SK-N-SH treated with all-trans-retinoic acid at 6 μM for 48 hours (cell line): ENCODE data around the gene PDE9A.

ENCODE experiments used
- ATAC-seq: fragments of 200-7000 bp; cut with Tn5 transposase; 3 replicates; pipeline ENCODE4 v1.9.1; 2020; ENCODE audit warnings: mild to moderate bottlenecking, moderate library complexity
- ARNTL ChIP-seq: fragments of 450-650 bp; formaldehyde crosslinking; IDR thresholded peaks from 2 replicates; pipeline ENCODE4 v1.5.0; 2020; ENCODE audit warnings: low read depth, mild to moderate bottlenecking, moderate library complexity, borderline replicate concordance
- BACH2 ChIP-seq: fragments of 250-450 bp; sonication (Bioruptor Pico); IDR thresholded peaks from 2 replicates; pipeline ENCODE4 v1.9.0; 2021; ENCODE audit warnings: mild to moderate bottlenecking, borderline replicate concordance
- CSDC2 ChIP-seq: fragments of 250-450 bp; sonication (Bioruptor Pico); IDR thresholded peaks from 2 replicates; pipeline ENCODE4 v1.5.0; 2020; ENCODE audit warnings: mild to moderate bottlenecking, moderate library complexity
- ESRRG ChIP-seq: fragments of 250-450 bp; sonication (Bioruptor Pico); IDR thresholded peaks from 2 replicates; pipeline ENCODE4 v1.6.1; 2021; ENCODE audit warnings: mild to moderate bottlenecking
- GLIS3 ChIP-seq: fragments of 250-450 bp; sonication (Bioruptor Pico); IDR thresholded peaks from 2 replicates; pipeline ENCODE4 v1.5.0; 2020; ENCODE audit warnings: mild to moderate bottlenecking, moderate library complexity
- ISL1 ChIP-seq: fragments of 250-450 bp; sonication (Bioruptor Pico); IDR thresholded peaks from 2 replicates; pipeline ENCODE4 v2.1.2; 2022; ENCODE audit warnings: mild to moderate bottlenecking, moderate library complexity
- OSR1 ChIP-seq: fragments of 250-450 bp; sonication (Bioruptor Pico); IDR thresholded peaks from 2 replicates; pipeline ENCODE4 v1.8.0; 2022; ENCODE audit warnings: moderate library complexity, mild to moderate bottlenecking, inconsistent platforms
- PPARA ChIP-seq: fragments of 250-450 bp; sonication (Bioruptor Pico); IDR thresholded peaks from 2 replicates; pipeline ENCODE4 v1.5.0; 2020; ENCODE audit warnings: mild to moderate bottlenecking, borderline replicate concordance
- RARB ChIP-seq: fragments of 250-450 bp; sonication (Bioruptor Pico); IDR thresholded peaks from 2 replicates; pipeline ENCODE4 v1.8.0; 2021; ENCODE audit warnings: mild to moderate bottlenecking, moderate library complexity
- SNAI2 ChIP-seq: fragments of 250-450 bp; sonication (Bioruptor Pico); IDR thresholded peaks from 2 replicates; pipeline ENCODE4 v1.5.0; 2020; ENCODE audit warnings: mild to moderate bottlenecking, moderate library complexity
- TOX ChIP-seq: fragments of 250-450 bp; sonication (Bioruptor Pico); IDR thresholded peaks from 2 replicates; pipeline ENCODE4 v1.8.0; 2021; ENCODE audit warnings: mild to moderate bottlenecking, moderate library complexity, borderline replicate concordance
- ZC3H10 ChIP-seq: fragments of 250-450 bp; sonication (Bioruptor Pico); IDR thresholded peaks from 2 replicates; pipeline ENCODE4 v1.5.1; 2021; ENCODE audit warnings: mild to moderate bottlenecking, moderate library complexity
- ZFP3 ChIP-seq: fragments of 250-450 bp; sonication (Bioruptor Pico); IDR thresholded peaks from 2 replicates; pipeline ENCODE4 v1.5.0; 2020; ENCODE audit warnings: mild to moderate bottlenecking, moderate library complexity
- ZFP30 ChIP-seq: fragments of 450-650 bp; formaldehyde crosslinking; IDR thresholded peaks from 2 replicates; pipeline ENCODE4 v1.5.0; 2022; ENCODE audit warnings: mild to moderate bottlenecking, moderate library complexity
- ZNF70 ChIP-seq: fragments of 450-650 bp; formaldehyde crosslinking; IDR thresholded peaks from 2 replicates; pipeline ENCODE4 v1.5.0; 2020; ENCODE audit warnings: mild to moderate bottlenecking, moderate library complexity
- ZNF8 ChIP-seq: fragments of 450-650 bp; formaldehyde crosslinking; IDR thresholded peaks from 2 replicates; pipeline ENCODE4 v1.5.0; 2020; ENCODE audit warnings: mild to moderate bottlenecking, moderate library complexity
- TF ChIP-seq, protein P1 (sequence below): fragments of 250-450 bp; sonication (Bioruptor Pico); IDR thresholded peaks from 2 replicates; pipeline ENCODE4 v1.8.0; 2021; ENCODE audit warnings: low read depth, mild to moderate bottlenecking, moderate library complexity, borderline replicate concordance
- TF ChIP-seq, protein P2 (sequence below): fragments of 250-450 bp; sonication (Bioruptor Pico); IDR thresholded peaks from 2 replicates; pipeline ENCODE4 v1.8.0; 2020; ENCODE audit warnings: mild to moderate bottlenecking, moderate library complexity, borderline replicate concordance
- TF ChIP-seq, protein P3 (sequence below): fragments of 250-450 bp; sonication (Bioruptor Pico); IDR thresholded peaks from 2 replicates; pipeline ENCODE4 v1.5.0; 2020; ENCODE audit warnings: mild to moderate bottlenecking, moderate library complexity

PDE9A gene

DNA sequence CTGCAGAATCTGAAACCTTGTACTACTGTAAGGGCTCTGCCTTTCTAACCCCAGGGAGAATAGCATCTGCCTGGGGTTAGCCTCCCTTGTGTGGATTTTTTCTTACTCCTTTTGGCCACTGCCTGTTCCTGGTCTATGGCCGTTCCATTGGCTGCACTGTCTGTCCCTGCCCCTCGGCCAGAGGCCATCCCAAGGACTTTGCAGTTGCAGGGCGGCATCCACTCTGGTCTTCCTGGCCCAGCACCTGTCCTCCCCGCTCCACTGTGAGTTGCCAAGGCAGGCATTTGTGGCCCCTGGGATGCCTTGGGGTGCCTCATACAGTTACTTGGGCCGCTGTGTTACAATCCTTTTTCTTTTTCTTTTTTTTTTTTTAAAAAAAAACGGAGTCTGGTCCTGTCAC, 45.8 kb downstream of the PDE9A start (continued):
- TF ChIP-seq, protein P1, sequence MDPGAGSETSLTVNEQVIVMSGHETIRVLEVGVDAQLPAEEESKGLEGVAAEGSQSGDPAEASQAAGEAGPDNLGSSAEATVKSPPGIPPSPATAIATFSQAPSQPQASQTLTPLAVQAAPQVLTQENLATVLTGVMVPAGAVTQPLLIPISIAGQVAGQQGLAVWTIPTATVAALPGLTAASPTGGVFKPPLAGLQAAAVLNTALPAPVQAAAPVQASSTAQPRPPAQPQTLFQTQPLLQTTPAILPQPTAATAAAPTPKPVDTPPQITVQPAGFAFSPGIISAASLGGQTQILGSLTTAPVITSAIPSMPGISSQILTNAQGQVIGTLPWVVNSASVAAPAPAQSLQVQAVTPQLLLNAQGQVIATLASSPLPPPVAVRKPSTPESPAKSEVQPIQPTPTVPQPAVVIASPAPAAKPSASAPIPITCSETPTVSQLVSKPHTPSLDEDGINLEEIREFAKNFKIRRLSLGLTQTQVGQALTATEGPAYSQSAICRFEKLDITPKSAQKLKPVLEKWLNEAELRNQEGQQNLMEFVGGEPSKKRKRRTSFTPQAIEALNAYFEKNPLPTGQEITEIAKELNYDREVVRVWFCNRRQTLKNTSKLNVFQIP (CRISPR knock-in tag) = no peak
- TF ChIP-seq BACH2 (CRISPR knock-in tag) (no peak), ARNTL (no peak)

DNA sequence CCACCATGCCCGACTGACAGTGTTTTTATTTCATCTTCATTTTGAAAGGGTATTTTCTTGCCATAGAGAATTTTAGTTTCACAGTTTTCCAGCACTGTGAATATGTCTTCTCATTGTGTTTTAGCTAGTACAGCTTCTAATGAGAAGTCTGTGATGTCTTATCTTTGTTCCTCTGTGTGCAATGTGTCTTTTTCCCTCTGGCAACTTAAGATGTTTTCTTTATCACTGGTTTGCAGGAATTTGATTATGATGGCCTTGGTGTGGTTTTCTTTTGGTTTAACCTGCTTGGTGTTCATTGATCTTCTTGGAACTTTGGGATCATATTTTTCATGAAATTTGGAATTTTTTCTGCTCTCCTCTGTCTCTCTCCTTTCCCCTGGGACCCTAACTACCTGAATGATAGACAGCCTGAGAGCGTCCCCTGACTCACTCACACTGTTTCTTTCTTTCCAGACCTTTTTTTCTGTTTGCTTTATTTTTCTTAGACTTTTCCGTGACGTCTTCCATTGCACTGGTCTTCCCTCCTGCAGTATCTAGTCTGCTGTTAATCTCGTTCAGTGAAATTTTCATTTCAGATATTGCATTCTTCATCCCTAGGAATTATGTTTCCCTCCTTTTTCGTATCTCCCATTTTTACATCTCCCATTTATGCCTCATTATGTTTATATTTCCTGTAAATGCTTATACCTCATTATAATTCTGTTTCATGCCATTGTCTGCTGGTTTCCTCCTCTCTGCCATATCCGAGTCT, 48.5 kb downstream of the PDE9A start:
- ATAC-seq = no peak
- TF ChIP-seq BACH2 (CRISPR knock-in tag) (no peak), TOX (CRISPR knock-in tag) (no peak), ZFP30 (CRISPR knock-in tag) (peak; percentile 43; the same call in 1 of the 2 replicates), OSR1 (no peak), ARNTL (no peak)
- TF ChIP-seq, protein P1 (CRISPR knock-in tag) = no peak

DNA sequence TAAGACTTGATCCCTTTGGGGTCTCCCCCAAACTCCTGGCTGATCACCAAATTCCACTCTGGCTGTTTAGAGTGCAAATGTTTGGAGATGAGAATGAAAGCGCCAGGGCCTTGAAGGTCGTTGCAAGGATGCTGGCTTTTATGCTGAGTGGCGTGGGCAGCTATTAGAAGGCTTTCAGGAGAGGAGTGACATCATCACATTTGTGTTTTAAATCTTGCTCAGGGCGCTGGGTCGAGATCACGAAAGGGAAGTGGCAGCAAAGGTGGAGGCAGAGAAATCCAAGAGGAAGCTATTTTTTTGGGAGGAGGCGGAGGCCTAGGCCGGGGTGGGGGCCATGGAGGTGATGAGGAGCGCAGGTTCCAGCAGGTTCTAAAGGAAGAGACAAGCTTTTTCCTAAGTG, 49.3 kb downstream of the PDE9A start:
- ATAC-seq = no peak
- TF ChIP-seq PPARA (CRISPR knock-in tag) = no peak
- TF ChIP-seq ZFP30 (CRISPR knock-in tag) = no peak
- TF ChIP-seq, protein P2, sequence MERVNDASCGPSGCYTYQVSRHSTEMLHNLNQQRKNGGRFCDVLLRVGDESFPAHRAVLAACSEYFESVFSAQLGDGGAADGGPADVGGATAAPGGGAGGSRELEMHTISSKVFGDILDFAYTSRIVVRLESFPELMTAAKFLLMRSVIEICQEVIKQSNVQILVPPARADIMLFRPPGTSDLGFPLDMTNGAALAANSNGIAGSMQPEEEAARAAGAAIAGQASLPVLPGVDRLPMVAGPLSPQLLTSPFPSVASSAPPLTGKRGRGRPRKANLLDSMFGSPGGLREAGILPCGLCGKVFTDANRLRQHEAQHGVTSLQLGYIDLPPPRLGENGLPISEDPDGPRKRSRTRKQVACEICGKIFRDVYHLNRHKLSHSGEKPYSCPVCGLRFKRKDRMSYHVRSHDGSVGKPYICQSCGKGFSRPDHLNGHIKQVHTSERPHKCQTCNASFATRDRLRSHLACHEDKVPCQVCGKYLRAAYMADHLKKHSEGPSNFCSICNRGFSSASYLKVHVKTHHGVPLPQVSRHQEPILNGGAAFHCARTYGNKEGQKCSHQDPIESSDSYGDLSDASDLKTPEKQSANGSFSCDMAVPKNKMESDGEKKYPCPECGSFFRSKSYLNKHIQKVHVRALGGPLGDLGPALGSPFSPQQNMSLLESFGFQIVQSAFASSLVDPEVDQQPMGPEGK = no peak
- no peak for TF ChIP-seq RARB (CRISPR knock-in tag)
- TF ChIP-seq ZFP3 (CRISPR knock-in tag) = no peak
- TF ChIP-seq, protein P3, sequence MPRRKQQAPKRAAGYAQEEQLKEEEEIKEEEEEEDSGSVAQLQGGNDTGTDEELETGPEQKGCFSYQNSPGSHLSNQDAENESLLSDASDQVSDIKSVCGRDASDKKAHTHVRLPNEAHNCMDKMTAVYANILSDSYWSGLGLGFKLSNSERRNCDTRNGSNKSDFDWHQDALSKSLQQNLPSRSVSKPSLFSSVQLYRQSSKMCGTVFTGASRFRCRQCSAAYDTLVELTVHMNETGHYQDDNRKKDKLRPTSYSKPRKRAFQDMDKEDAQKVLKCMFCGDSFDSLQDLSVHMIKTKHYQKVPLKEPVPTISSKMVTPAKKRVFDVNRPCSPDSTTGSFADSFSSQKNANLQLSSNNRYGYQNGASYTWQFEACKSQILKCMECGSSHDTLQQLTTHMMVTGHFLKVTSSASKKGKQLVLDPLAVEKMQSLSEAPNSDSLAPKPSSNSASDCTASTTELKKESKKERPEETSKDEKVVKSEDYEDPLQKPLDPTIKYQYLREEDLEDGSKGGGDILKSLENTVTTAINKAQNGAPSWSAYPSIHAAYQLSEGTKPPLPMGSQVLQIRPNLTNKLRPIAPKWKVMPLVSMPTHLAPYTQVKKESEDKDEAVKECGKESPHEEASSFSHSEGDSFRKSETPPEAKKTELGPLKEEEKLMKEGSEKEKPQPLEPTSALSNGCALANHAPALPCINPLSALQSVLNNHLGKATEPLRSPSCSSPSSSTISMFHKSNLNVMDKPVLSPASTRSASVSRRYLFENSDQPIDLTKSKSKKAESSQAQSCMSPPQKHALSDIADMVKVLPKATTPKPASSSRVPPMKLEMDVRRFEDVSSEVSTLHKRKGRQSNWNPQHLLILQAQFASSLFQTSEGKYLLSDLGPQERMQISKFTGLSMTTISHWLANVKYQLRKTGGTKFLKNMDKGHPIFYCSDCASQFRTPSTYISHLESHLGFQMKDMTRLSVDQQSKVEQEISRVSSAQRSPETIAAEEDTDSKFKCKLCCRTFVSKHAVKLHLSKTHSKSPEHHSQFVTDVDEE = no peak
- no peak for TF ChIP-seq ESRRG (CRISPR knock-in tag)
- TF ChIP-seq ARNTL = no peak
- no peak for TF ChIP-seq SNAI2 (CRISPR knock-in tag)
- TF ChIP-seq CSDC2 (CRISPR knock-in tag) = no peak
- TF ChIP-seq, protein P1 (CRISPR knock-in tag) = no peak
- no peak for TF ChIP-seq TOX (CRISPR knock-in tag)
- no peak for TF ChIP-seq OSR1
- TF ChIP-seq ZNF8 (CRISPR knock-in tag) = no peak

DNA sequence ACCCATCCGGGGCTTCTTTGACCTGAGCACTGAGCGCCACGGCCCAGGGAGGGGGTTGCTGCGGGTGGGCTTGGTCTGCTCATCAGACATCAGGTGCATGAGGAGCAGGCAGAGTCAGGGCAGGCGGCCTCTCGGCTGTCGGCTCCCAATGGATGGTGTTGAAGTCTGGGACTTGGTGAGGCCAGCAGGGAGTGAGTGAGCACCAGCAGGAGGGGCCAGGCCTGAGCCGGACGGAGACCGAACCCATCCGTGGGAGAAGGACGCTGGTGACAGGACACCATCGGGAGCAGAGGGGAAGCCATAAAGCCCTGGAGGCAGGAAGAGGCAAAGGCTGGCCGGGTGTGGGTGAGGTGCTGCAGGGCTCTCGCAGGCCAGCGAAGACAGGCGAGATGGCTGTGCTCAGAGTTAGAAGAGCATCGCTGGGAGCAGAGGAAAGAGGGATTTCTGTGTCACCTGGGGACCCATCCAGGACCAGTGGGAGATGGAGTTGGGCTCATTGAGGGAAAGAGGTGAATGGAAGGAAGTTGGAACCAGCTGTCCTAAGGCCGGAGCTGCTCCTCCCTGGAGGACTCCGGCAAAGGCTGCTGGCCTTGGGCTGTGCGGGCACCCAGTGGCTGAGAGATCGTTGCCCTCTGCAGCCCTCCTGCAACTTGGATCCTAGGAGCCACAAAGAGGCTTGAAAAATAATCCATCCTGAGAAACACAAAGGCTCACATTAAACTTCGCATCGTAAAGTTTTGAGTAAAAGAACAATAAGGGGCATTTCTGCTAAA, 49.9 kb downstream of the PDE9A start:
- no peak for ATAC-seq
- TF ChIP-seq TOX (CRISPR knock-in tag) = no peak
- TF ChIP-seq ZNF8 (CRISPR knock-in tag) = no peak
- TF ChIP-seq, protein P1 (CRISPR knock-in tag) = no peak
- no peak for TF ChIP-seq ISL1 (CRISPR knock-in tag)
- no peak for TF ChIP-seq RARB (CRISPR knock-in tag)
- TF ChIP-seq, protein P3 = no peak
- no peak for TF ChIP-seq ZC3H10 (CRISPR knock-in tag)
- no peak for TF ChIP-seq ZNF70 (CRISPR knock-in tag)
- TF ChIP-seq BACH2 (CRISPR knock-in tag) = no peak
- no peak for TF ChIP-seq SNAI2 (CRISPR knock-in tag)
- no peak for TF ChIP-seq GLIS3 (CRISPR knock-in tag)
